GM12872 (cell line): ENCODE results near the gene LRMDA.

ENCODE experiments used
- CTCF ChIP-seq: IDR thresholded peaks from 3 replicates; pipeline ENCODE4 v1.5.1; 2011; ENCODE audit warnings: low read depth, mild to moderate bottlenecking, low read length, moderate library complexity; ENCODE audit not compliant: insufficient read depth

The LRMDA gene

GRCh38 chr10:75506930-75507329 is 75.5 kb downstream of the LRMDA start:
- TF ChIP-seq CTCF: no peak

GRCh38 chr10:75507469-75507868 is 76.0 kb downstream of the LRMDA start:
- no peak for TF ChIP-seq CTCF

GRCh38 chr10:75508239-75508813 is 76.9 kb downstream of the LRMDA start:
- TF ChIP-seq CTCF: no peak

GRCh38 chr10:75508814-75509306 is 77.4 kb downstream of the LRMDA start:
- TF ChIP-seq CTCF: no peak

- TF ChIP-seq CTCF: no peak
These were observed 78.3 kb downstream of the LRMDA start for GRCh38 chr10:75509706-75510105.

GRCh38 chr10:75511011-75511410 is 79.6 kb downstream of the LRMDA start:
- no peak for TF ChIP-seq CTCF

- no peak for TF ChIP-seq CTCF
These were observed 80.9 kb downstream of the LRMDA start for GRCh38 chr10:75512203-75512933.
